IPS-18a (cell line): ENCODE data around the gene INKA2.
A peak's percentile ranks its signal among the peaks of the same experiment; 100 is the strongest.
"Not testable (repeated sequence)": the region's sequence is repeated elsewhere in the genome, so short reads cannot be mapped to it uniquely, and the experiment has no call there.

ENCODE experiments used
- H3K27ac ChIP-seq: one replicate; pipeline ENCODE4 v1.5.1; 2013; ENCODE audit warnings: low read length
- H3K27me3 ChIP-seq: one replicate; pipeline ENCODE4 v1.6.1; 2013; ENCODE audit warnings: mild to moderate bottlenecking, low read length; ENCODE audit not compliant: control insufficient read depth, insufficient read depth
- H3K36me3 ChIP-seq: one replicate; pipeline ENCODE4 v1.6.1; 2013; ENCODE audit warnings: low read depth, low read length; ENCODE audit not compliant: control insufficient read depth
- H3K4me1 ChIP-seq: one replicate; pipeline ENCODE4 v1.6.1; 2013; ENCODE audit warnings: low read depth, low read length; ENCODE audit not compliant: control insufficient read depth
- H3K4me3 ChIP-seq: one replicate; pipeline ENCODE4 v1.5.1; 2013; ENCODE audit warnings: low read length
- H3K9ac ChIP-seq: one replicate; pipeline ENCODE4 v1.6.1; 2013; ENCODE audit warnings: mild to moderate bottlenecking, low read length, moderate library complexity
- H3K9me3 ChIP-seq: one replicate; pipeline ENCODE4 v1.6.1; 2013; ENCODE audit warnings: low read depth, low read length; ENCODE audit not compliant: control insufficient read depth

INKA2 gene

DNA sequence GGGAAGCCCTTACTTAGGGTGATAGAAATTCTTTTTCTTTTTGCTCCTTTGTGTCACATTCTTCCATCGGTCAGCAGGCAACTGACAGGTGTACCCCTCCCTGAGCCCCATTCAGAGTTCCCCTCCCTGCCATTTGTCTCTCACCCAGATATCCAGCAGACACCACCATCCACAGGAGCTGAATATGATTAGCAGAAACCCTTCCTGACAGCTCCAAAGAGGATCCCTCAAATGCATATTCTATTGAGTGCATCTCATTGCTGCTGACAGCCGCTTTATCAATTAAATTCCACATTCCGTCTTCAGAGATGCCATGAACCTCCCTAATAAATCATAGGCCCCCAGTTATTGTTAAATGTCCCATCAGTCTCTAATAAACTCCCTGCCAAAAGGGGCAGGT, 10.4 kb upstream of the INKA2 start:
- Histone ChIP-seq H3K4me3 (no peak overlapping the region), H3K27ac (no peak overlapping the region), H3K9ac (no peak overlapping the region), H3K27me3 (no peaks in the 10 kb centered on the region), H3K9me3 (no peaks in the 10 kb centered on the region), H3K4me1 (peaks cover 2% of the 10 kb centered on the region), H3K36me3 (no peaks in the 10 kb centered on the region)

GRCh38 chr1:111747947-111748346, 8.8 kb upstream of the INKA2 start:
- Histone ChIP-seq H3K4me1 (no peaks in the 10 kb centered on the region), H3K4me3 (no peak overlapping the region), H3K9me3 (no peaks in the 10 kb centered on the region)

GRCh38 chr1:111747282-111747734, 8.1 kb upstream of the INKA2 start:
- H3K9me3 ChIP-seq = no peaks in the 10 kb centered on the region
- H3K27me3 ChIP-seq = peaks cover 5% of the 10 kb centered on the region
- no peak overlapping the region for H3K27ac ChIP-seq
- no peaks in the 10 kb centered on the region for H3K4me1 ChIP-seq
- no peak overlapping the region for H3K4me3 ChIP-seq
- H3K36me3 ChIP-seq = no peaks in the 10 kb centered on the region
- no peak overlapping the region for H3K9ac ChIP-seq

More at GRCh38 chr1:111747947-111748346, 8.8 kb upstream of the INKA2 start:
- Histone ChIP-seq H3K36me3 (no peaks in the 10 kb centered on the region), H3K27me3 (no peaks in the 10 kb centered on the region), H3K27ac (no peak overlapping the region), H3K9ac (no peak overlapping the region)

GRCh38 chr1:111746614-111746999, 7.4 kb upstream of the INKA2 start:
- H3K27me3 ChIP-seq = peaks cover 12% of the 10 kb centered on the region
- no peaks in the 10 kb centered on the region for H3K9me3 ChIP-seq
- no peaks in the 10 kb centered on the region for H3K36me3 ChIP-seq
- H3K4me3 ChIP-seq = no peak overlapping the region
- no peak overlapping the region for H3K9ac ChIP-seq
- H3K4me1 ChIP-seq = no peaks in the 10 kb centered on the region
- H3K27ac ChIP-seq = no peak overlapping the region

GRCh38 chr1:111745675-111746613, 6.7 kb upstream of the INKA2 start:
- H3K27ac ChIP-seq = no peak overlapping the region

DNA sequence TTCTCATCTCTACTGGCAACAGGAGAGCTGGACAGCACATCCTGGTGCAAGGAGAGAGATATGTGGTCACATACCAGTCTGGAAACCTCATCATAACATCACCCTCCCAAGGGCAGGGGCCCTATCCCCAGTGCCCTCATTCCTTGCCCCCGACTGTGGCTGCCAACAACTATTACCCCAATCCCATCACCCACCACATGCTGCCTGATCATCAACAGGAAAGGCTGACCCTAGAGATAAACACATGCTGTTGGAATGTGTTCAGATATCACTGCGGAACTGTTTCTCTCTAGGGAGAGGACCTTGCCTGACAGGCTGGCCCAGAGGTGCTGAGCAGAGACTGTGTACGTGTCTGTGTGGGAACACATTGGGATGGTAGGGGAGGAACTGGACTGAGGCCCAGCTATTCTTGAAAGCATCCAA, 4.5 kb upstream of the INKA2 start:
- Histone ChIP-seq H3K27me3 (peaks cover 22% of the 10 kb centered on the region), H3K9ac (no peak overlapping the region), H3K4me1 (peaks cover 3% of the 10 kb centered on the region), H3K36me3 (no peaks in the 10 kb centered on the region), H3K27ac (no peak overlapping the region), H3K4me3 (no peak overlapping the region), H3K9me3 (no peaks in the 10 kb centered on the region)

More at GRCh38 chr1:111745675-111746613, 6.7 kb upstream of the INKA2 start:
- Histone ChIP-seq H3K4me1 (no peaks in the 10 kb centered on the region), H3K36me3 (no peaks in the 10 kb centered on the region), H3K27me3 (peaks cover 19% of the 10 kb centered on the region), H3K9me3 (no peaks in the 10 kb centered on the region), H3K4me3 (no peak overlapping the region), H3K9ac (no peak overlapping the region)

DNA sequence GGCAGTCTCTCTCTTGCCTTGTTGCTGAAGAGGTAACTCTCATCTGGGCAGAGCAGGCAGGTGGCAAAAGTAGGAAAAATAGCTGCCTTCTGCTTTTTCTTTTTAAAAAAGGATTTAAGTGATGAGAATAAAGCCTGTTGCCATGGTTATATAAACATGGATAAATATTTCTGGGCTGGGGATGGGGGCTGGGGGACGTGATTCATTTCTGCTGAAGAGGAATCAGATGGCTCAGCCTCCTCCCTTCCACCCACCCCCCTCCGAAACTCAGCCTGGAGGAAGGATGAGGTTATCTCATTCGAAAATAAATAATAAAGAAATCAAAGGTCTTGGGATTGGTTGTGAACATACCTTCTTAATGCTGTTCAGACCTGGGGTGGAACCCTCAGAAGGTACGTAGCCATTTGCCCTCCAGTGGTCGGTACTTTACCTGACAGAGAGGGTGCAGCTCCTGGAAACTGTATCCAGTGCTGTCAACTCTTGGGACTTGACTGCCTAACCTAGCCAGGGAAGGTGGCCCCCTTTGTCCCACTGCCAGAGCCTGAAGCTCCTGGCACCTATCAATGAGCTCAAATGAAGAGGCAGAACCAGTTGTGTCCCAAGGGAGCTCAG, 3.8 kb upstream of the INKA2 start:
- no peak overlapping the region for H3K27ac ChIP-seq
- peaks cover 4% of the 10 kb centered on the region for H3K4me1 ChIP-seq
- no peak overlapping the region for H3K9ac ChIP-seq
- H3K36me3 ChIP-seq = no peaks in the 10 kb centered on the region
- H3K4me3 ChIP-seq = no peak overlapping the region
- peaks cover 25% of the 10 kb centered on the region for H3K27me3 ChIP-seq
- H3K9me3 ChIP-seq = no peaks in the 10 kb centered on the region

GRCh38 chr1:111742292-111742691, 3.1 kb upstream of the INKA2 start:
- H3K9ac ChIP-seq, H3K36me3 ChIP-seq, H3K9me3 ChIP-seq, H3K4me3 ChIP-seq, H3K27ac ChIP-seq: not testable (repeated sequence)
- H3K27me3 ChIP-seq = peaks cover 32% of the 10 kb centered on the region
- peaks cover 11% of the 10 kb centered on the region for H3K4me1 ChIP-seq

DNA sequence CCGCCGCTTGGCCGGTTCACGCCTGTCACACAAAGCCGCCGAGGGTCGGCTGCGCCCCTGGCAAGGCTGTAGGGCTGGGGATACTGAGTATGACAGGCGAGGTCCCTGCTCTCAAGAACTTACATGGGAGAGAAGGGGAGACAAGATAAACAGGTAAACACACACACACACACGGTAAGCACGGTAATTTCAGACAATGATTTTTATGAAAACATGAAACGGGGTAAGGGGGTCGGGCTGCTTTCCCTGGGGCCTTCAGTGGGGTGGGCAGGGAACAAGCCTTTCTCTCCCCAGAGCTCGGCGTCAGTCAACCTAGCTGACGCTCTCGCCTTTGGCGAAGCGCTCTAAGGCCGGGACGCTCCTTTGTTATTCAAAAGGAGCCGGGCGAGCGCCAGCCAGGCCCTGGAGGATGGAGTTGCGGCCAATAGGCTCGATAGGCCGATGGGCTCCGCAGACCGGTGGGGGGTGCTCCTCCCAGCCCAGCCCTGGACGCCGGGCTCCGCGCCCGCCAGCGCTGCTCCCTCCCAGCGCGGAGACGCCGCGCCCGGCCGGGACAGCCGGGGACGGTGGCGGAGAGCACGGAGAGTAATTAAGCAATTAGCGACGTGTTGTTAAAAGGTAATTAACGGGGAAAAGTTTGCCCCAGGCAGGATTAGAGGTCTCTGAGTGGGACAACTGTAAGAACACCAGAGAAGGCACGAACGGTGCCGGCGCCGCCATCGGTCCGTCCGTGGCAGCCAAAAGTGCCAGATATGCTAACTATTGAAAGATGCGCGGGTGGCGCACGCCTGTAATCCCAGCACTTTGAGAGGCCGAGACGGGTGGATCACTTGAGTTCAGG, 950 bp upstream of the INKA2 start:
- Histone ChIP-seq H3K27me3 (peaks cover 36% of the 10 kb centered on the region), H3K36me3 (no peaks in the 10 kb centered on the region), H3K9ac (peak overlapping the region; percentile 36), H3K4me3 (peak overlapping the region; percentile 75), H3K27ac (no peak overlapping the region), H3K4me1 (peaks cover 31% of the 10 kb centered on the region), H3K9me3 (no peaks in the 10 kb centered on the region)

DNA sequence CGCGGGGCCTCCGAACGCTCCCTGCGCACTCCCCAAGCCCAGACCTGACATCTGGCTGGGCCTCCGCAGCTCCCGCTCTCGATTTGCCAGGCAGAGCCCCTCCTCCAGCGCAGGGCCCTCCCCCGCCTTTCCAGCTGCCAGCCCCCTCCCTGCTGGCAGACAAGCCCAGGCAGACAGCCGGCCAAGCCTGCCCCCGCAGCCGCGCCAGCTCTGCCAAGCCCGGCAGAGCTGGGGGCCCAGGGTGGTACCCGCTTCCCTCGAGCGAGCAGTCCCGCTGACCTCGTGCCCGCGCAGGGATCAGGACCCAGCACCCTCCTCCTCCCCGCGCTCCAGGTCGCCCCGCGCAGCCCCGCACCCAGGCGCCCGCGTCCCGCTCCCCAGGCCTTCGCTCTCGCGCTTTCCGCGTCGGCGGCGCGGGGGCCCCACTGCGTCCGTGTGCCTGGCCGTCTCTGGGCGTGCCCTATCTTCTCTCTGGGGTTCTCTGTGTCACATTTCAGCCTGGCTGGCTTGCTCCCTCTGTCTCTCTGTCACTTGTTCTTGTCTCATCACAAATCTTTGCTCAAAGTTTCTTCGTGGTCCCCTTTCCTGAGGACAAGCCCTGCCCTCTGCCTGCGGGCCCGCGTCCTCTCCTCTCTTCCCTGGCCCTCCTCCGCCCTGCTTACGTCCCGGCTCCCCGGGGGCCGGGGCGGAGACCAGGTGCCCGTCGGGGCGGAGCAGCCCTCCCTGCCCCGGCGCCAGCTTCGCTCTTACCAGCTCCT, 580 bp downstream of the INKA2 start:
- H3K4me1 ChIP-seq = peaks cover 31% of the 10 kb centered on the region
- no peaks in the 10 kb centered on the region for H3K9me3 ChIP-seq
- H3K27me3 ChIP-seq = peaks cover 36% of the 10 kb centered on the region
- H3K36me3 ChIP-seq = no peaks in the 10 kb centered on the region
- H3K9ac ChIP-seq = peak overlapping the region; percentile 34
- peak overlapping the region; percentile 75 for H3K4me3 ChIP-seq
- H3K27ac ChIP-seq = no peak overlapping the region

DNA sequence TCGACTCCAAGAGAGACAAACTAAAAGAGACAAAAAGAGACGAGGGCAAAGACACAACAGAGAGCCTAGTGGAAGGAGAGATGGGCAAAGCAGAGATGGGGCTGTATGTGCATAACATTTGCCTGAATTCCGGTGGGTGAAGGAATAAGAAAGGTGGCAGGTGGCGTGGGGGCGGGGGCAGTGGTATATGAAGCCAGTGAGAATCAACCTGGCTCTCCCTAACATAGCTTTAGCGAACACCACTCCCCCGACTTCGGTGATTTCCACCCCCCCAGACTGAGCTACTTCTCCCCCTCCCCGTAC, 1.1 kb downstream of the INKA2 start:
- Histone ChIP-seq H3K27ac (no peak overlapping the region), H3K4me3 (peak overlapping the region; percentile 75), H3K9me3 (no peaks in the 10 kb centered on the region)

More for the DNA sequence above, 1.1 kb downstream of the INKA2 start:
- no peak overlapping the region for H3K9ac ChIP-seq
- no peaks in the 10 kb centered on the region for H3K36me3 ChIP-seq
- peaks cover 36% of the 10 kb centered on the region for H3K27me3 ChIP-seq
- peaks cover 31% of the 10 kb centered on the region for H3K4me1 ChIP-seq
